GM21381 (cell line): ENCODE data around the gene FILIP1L.

Source experiments
- ATAC-seq: cut with Tn5 transposase; IDR thresholded peaks from one replicate; pipeline ENCODE4 v1.9.1; 2021; ENCODE audit warnings: mild to moderate bottlenecking, moderate library complexity; ENCODE audit not compliant: unreplicated experiment

The FILIP1L gene

GRCh38 chr3:100019719-100020118, 94.6 kb downstream of the FILIP1L start:
- ATAC-seq = no peak

GRCh38 chr3:100018806-100019205, 95.5 kb downstream of the FILIP1L start:
- no peak for ATAC-seq

- no peak for ATAC-seq
Measured at GRCh38 chr3:100010087-100010417, 104.2 kb downstream of the FILIP1L start.

GRCh38 chr3:100009276-100010086, 104.8 kb downstream of the FILIP1L start:
- no peak for ATAC-seq

GRCh38 chr3:100008081-100008698, 106.1 kb downstream of the FILIP1L start:
- ATAC-seq = no peak

DNA sequence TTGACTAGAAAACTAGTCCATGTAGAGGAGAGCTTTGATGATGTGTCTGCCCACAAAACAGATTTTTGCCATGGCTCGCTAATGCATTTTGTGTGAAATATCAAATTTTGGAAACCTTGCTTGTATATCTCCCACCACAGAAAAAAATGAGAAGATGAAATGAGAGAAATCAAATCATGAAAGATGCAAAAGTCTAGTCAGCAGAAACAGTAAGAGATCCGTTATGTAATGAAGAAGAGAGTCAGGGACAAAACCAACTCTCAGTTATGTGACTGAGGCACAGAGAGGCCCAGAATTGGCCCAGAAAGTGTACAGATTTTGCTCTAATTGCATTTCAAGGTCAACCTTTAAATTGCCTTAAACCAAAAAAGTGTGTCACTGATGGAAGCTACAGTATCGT, 107.0 kb downstream of the FILIP1L start:
- ATAC-seq = no peak

- ATAC-seq = no peak
Measured at GRCh38 chr3:100006570-100007271, 107.6 kb downstream of the FILIP1L start.

- no peak for ATAC-seq
Measured at GRCh38 chr3:100005665-100006393, 108.5 kb downstream of the FILIP1L start.

GRCh38 chr3:100004931-100005330, 109.4 kb downstream of the FILIP1L start:
- no peak for ATAC-seq

DNA sequence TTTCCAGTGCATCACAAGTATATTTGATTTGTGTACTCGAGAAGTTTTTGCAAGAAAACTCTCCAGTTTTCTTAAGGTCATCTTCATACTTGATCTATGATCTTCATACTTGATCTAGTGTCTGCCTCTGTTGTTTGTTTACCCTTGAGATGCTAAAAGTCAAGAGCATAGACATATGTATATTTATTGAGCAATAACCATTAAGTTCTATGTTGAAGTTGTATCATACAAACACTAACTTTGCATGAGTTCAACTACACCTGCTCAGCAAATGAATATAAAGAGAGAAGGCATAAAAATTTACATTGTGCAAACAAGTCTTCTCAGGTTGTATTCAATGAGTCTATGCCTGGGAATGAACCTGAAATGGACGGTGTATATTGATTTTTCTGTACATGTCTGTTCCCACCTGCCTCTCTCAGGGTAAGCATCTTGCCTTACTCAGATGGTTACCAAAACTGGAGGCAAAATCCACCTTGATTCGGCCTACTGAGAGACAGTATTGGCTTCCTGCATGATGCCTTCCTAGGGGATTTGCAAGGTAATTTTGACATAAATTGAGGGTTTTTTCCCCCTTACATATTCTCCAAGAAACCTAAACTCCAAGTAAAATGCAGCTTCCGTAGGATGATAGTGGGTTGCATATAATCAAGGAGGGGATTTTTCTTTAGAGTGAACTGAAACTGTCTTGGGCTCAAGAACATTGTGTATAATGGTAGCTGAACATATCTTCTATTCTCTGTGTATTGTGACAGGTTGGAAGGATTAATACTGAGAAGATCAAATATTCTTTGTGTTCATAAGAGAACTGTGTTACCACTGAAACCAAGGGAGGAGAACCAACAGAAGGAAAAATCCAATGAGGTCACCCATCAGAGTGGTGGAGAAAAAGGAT, 110.4 kb downstream of the FILIP1L start:
- no peak for ATAC-seq

- ATAC-seq = no peak
Measured at GRCh38 chr3:100002599-100003350, 111.5 kb downstream of the FILIP1L start.

DNA sequence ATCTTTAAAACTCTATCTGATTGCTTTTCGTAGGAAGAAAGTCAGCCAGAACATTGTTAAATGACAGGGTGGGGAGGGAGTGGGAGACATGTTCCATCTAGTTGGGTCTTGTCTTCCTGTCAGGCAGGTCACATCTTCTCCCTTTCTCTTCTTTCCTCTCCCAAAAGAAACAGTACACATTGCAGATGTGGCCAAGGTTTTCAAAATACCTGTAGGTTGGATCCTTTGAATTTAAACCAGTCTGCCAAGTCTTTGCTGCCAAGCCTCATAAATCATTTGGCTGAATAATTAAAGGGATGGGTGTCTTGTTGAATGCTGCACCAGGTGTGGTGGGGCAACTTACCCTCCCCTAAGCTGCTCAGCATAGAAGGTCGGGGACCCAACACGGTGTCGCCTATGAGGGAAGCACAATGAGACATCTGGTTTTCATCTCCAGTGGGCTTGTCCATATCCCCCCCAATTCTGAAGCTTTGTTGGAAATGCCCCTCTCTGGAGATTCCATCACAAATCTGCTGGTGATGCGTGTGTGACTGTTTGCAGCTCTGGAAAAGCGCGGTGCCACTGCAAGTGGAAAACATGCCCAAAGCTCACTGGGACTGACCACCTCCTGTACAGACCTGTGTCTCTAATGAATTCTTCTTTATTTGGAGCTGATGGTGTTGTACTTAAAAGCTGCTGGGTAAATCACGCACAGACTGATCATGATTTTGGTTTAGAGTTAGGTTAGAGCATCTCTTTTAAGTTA, 112.6 kb downstream of the FILIP1L start:
- ATAC-seq = no peak

DNA sequence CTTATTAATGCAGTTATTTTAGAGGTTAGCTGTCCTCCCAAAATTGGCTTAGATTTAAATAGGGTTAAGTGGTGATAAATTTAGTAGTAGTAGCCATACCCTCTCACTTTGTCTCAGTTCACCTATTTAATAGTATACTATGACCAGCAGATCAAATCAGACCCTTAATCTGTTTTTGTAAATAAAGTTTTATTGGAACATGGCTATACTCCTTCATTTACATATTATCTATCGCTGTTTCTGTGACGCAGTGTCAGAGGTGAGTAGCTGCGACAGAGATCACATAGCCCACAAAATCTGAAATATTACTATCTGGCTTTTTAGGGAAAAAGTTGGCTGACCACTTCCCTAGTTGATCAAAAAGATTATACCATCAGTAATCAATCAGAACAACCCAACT, 113.2 kb downstream of the FILIP1L start:
- no peak for ATAC-seq

DNA sequence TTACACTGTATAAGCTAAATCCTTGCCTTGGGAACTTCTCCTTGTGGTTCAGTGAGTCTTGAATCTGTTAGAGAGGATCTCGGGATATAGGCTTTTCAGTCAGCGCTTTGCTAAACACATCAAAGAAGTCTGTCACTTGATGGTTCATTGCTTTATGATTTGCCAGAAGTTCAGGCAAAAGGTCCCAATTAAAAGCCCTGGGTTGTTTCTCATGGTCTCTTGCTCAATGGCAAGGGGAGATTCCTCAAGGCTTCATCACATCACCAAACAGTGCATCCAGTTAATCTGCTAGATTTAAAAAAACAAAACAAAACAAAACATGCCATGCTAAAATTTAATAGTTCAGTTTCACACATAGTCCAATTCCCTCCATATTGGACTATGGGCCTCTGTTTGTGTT, 114.8 kb downstream of the FILIP1L start:
- ATAC-seq = no peak

DNA sequence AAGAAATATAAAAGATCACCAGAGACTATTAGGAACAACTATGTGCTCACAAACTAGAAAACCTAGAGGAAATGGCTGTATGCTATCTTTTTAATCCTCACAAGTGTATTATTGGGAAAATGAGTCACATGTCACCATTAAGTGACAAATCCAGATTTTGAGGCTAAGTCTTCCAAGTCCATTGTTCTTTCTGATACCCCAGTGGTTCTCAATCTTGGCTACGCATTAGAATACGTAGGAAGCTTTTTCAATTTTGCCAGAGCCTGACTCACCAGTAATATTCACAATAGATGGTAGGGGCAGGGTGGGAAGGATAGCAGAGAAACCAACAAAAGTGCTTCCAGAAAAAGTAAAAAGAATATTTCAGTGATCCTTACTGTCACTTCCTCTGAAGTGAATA, 117.0 kb downstream of the FILIP1L start:
- no peak for ATAC-seq

DNA sequence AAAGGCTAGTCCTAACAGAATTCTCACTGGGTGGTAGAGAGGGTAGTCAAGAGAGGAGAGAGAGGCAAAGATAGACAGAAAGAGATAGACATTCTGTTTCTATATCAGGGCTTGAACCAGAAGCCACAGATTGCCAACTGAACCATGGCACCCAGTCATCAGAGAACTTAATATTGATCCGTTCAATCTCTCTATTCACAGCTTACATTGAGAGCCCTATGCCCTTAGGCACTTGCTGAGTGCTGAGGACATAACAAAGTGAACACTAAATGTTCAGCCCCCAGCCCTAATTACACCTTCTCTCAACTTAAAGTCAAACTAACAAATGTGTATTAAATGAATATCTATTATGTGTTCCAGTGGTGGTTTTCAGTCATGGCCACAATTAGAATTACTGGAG, 124.1 kb downstream of the FILIP1L start:
- ATAC-seq = no peak

GRCh38 chr3:99984668-99985067, 129.6 kb downstream of the FILIP1L start:
- ATAC-seq = no peak

GRCh38 chr3:99984139-99984538, 130.2 kb downstream of the FILIP1L start:
- ATAC-seq = no peak

DNA sequence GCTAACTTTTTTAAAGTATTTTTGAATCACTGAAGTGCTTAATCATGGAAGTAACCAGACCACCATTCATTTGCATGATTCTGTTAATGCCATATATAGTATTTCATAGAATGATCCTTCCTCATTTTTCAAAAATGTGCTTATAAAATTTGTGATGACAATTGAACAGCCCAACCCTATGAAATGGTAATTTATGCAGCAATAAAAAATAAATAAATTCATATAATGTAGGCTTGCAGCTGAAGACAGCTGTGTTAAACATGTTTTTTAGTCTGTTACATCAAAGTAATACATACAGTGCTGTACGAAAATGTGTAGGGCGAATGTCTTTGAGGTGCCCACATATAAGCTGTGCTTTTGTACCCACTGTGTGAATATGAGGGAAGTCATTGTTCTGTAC, 131.7 kb downstream of the FILIP1L start:
- ATAC-seq = no peak
